Measurements from ENCODE around the gene ADAP1. TPM values are rescaled to one million over a fixed set of nuclear protein-coding genes. Genes with fewer than 3 reads are reported as not detected.

Gene ADAP1
- total and polyA plus RNA-seq, 2 of the 8 experiments (the other 6 are each of a cell fraction or from before 2014, with no cell fraction given) = 5.8 to 6.1 TPM

DNA sequence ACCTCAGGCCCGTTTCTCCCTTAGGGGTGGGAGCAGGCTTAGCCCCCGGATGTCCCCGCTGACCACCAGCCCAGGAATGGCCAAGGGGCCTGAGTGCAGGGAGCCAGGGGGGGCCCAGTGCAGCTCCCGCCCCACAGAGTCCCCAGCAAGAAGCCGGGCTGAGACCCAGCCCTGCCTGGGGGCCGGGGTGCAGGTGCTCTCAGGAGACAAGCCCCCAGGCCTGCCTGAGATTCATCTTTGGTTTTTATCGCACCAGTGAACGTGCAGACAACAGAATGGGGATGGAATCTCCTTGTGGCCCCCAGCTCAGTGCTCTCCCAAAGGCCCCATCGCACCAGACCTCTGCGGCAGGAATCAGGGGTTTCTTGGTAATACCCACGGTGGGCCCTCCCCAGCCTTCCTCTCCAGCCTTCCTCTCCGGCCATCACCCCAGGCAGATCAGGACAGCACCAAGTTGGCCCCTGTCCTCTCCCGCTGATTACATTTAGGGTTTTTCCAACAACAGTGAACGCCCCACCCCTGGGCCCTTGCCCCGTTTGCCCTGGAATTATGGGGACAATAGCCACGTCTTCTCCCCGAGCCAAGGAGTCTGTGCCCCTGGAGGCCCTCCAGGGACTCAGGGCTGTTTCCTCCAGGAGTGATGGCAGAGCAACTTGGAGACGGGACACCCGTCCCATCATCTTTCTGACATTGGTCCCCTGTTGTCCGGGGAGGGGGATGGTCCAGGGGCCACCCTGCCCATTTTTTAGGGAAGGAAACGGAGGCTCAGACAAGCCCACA lies 22.4 kb downstream of the ADAP1 start:
- H3K9ac ChIP-seq (replicated peaks in 1 of 4; ENCODE audit: extremely low read depth in 1 of 4, low read depth in 3 of 4, low read length in 3 of 4) = no peak overlapping the region
- no peaks in the 10 kb centered on the region for H3K79me2 ChIP-seq (ENCODE audit: control insufficient read depth in 1 of 2, insufficient read depth in 2 of 2, low read length in 2 of 2)
- no peaks in the 10 kb centered on the region for H4K20me1 ChIP-seq (replicated peaks in 1 of 2; ENCODE audit: control insufficient read depth in 1 of 2, insufficient read depth in 2 of 2, low read length in 2 of 2)
- H3K79me1 ChIP-seq (ENCODE audit: low read depth, low read length) = no peaks in the 10 kb centered on the region
- no peaks in the 10 kb centered on the region for H3K36me3 ChIP-seq (ENCODE audit: control insufficient read depth in 2 of 4, insufficient read depth in 4 of 4, low read length in 3 of 4)
- H3K27me3 ChIP-seq (replicated peaks in 1 of 4; ENCODE audit: control insufficient read depth in 3 of 4, extremely low read depth in 1 of 4, insufficient read depth in 3 of 4, low read length in 3 of 4) = no peaks in the 10 kb centered on the region
- ChIA-PET CTCF (ENCODE audit: partially characterized antibody) (interaction anchor here (1.5 kb wide), 1 partner anchor 244 kb away, joined by 5 read pairs; no protein-coding TSS in a partner anchor), POLR2A (ENCODE audit: partially characterized antibody) (interaction anchor here (0.8 to 2.1 kb wide), 2 partner anchors 11 to 40 kb away, joined by 3 to 8 read pairs; no protein-coding TSS in a partner anchor)
- H3K4ac ChIP-seq (replicated peaks; ENCODE audit: insufficient read length, low read depth, low read length) = no peak overlapping the region
- H3K9me3 ChIP-seq (ENCODE audit: insufficient read depth in 2 of 2, low read depth in 1 of 2, low read length in 1 of 2) = no peaks in the 10 kb centered on the region
- no peak overlapping the region for H4K91ac ChIP-seq (replicated peaks; ENCODE audit: insufficient read length, low read length)
- H3K23ac ChIP-seq (ENCODE audit: insufficient read length) = no peak overlapping the region
- no peak overlapping the region for H3K18ac ChIP-seq (ENCODE audit: extremely low read depth, low read length)
- H3K27ac ChIP-seq (ENCODE audit: low read depth, low read length) = no peak overlapping the region
- no peak overlapping the region for H3K56ac ChIP-seq (replicated peaks; ENCODE audit: insufficient read length, low read depth, low read length)
- H3K23me2 ChIP-seq (ENCODE audit: low read depth, low read length) = no peaks in the 10 kb centered on the region
- H2AK5ac ChIP-seq (ENCODE audit: low read depth, low read length) = no peak overlapping the region
- no peaks in the 10 kb centered on the region; a peak in 3 of 7 replicates for H3K4me1 ChIP-seq (replicated peaks in 1 of 4; ENCODE audit: control insufficient read depth in 3 of 4, insufficient read depth in 4 of 4, low read length in 3 of 4)
- no peak overlapping the region for H3K4me3 ChIP-seq (ENCODE audit: extremely low read depth in 1 of 4, insufficient read depth in 2 of 4, low read depth in 3 of 4, low read length in 4 of 4)
- no peak overlapping the region for H2AFZ ChIP-seq (ENCODE audit: low read length)
- no peak overlapping the region for H3K4me2 ChIP-seq (ENCODE audit: insufficient read depth in 1 of 2, low read depth in 2 of 2, low read length in 2 of 2)
- FAIRE-seq = no peak
- no peak overlapping the region for H2BK120ac ChIP-seq (replicated peaks; ENCODE audit: low read depth, low read length)
- whole genome bisulfite sequencing, 2 experiments (ENCODE audit: extremely low coverage in 1 of 2, insufficient coverage in 1 of 2, insufficient read length in 1 of 2, insufficient replicate concordance in 2 of 2, low coverage in 1 of 2, low lambda C conversion rate in 2 of 2, missing lambda C conversion rate in 1 of 2) = 91% methylated on average over 18 of the region's 21 CpGs; no CpG with 5 or more reads in 1 of the 2 experiments
- no peak for DNase-seq (ENCODE audit: low read depth in 1 of 2, low spot score in 2 of 2)
- H4K5ac ChIP-seq (ENCODE audit: insufficient read length, low read depth, low read length) = no peak overlapping the region
- H2BK15ac ChIP-seq (ENCODE audit: low read length) = no peak overlapping the region
- no peak overlapping the region for H3K14ac ChIP-seq (ENCODE audit: insufficient read length)
- H2BK12ac ChIP-seq (ENCODE audit: low read depth, low read length) = no peak overlapping the region
- H2BK5ac ChIP-seq (ENCODE audit: low read depth, low read length) = no peak overlapping the region
- H2BK20ac ChIP-seq (ENCODE audit: low read length) = no peak overlapping the region
- no peak overlapping the region for H4K8ac ChIP-seq (ENCODE audit: extremely low read depth, insufficient read depth, low read length)
- no peak for TF ChIP-seq RXRA (IDR thresholded peaks at IDR 0.05; ENCODE audit: insufficient read depth, low read depth, low read length)
- no peak for TF ChIP-seq CBX8 (IDR thresholded peaks at IDR 0.05; ENCODE audit: borderline replicate concordance, low read depth, low read length)
- no peak for TF ChIP-seq CTBP2 (IDR thresholded peaks at IDR 0.05; ENCODE audit: borderline replicate concordance, insufficient read depth, insufficient read length, low read length)
- no peak for TF ChIP-seq SRF (IDR thresholded peaks at IDR 0.05; ENCODE audit: low read depth, low read length)
- TF ChIP-seq, protein P1, sequence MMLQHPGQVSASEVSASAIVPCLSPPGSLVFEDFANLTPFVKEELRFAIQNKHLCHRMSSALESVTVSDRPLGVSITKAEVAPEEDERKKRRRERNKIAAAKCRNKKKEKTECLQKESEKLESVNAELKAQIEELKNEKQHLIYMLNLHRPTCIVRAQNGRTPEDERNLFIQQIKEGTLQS (IDR thresholded peaks at IDR 0.05; ENCODE audit: insufficient read depth, low read depth, low read length) = no peak
- no peak for TF ChIP-seq CBX5 (IDR thresholded peaks at IDR 0.05; ENCODE audit: low read depth, low read length)
- no peak for TF ChIP-seq SAP30 (IDR thresholded peaks at IDR 0.05; ENCODE audit: insufficient read depth, insufficient replicate concordance, low read length)
- TF ChIP-seq HDAC6 (IDR thresholded peaks at IDR 0.05; ENCODE audit: low read depth, low read length) = no peak
- TF ChIP-seq SIX5 (IDR thresholded peaks at IDR 0.05; ENCODE audit: low read depth, low read length) = no peak
- TF ChIP-seq JUND (IDR thresholded peaks at IDR 0.05; ENCODE audit: low read length) = no peak
- no peak for TF ChIP-seq EGR1 (IDR thresholded peaks at IDR 0.05; ENCODE audit: borderline replicate concordance, low read depth, low read length)
- TF ChIP-seq MAFK (IDR thresholded peaks at IDR 0.05; ENCODE audit: low read depth, low read length) = no peak
